Stimulated activated CD8-positive, alpha-beta memory T cell treated with anti-CD3 and anti-CD28 coated beads, Interleukin-12 subunit alpha, Interleukin-12 subunit beta, amount 100 ng/mL, for 1 hour (primary cell): ENCODE results near the gene RANBP1.

Experiments used
- DNase-seq: peaks from one replicate; pipeline ENCODE4 v3.0.0-alpha.2; 2020; ENCODE audit warnings: low read depth

RANBP1 gene

DNA sequence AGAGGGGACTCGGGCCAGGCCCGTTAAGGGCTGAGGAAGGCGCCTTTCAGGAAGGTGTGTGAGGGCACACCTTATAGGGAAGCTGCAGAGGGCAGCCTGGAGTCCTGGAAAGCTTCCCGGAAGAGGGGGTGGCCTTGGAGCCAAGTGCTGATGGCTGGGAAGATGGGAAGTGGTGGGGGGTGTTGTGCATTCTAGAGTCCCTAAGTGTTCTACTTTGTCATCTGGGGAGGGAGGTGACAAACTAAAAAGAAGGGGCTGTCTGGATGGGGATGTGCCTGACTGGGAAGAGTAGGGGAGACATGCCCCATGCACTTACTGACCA is 22.5 kb downstream of the RANBP1 start:
- no peak for DNase-seq

DNA sequence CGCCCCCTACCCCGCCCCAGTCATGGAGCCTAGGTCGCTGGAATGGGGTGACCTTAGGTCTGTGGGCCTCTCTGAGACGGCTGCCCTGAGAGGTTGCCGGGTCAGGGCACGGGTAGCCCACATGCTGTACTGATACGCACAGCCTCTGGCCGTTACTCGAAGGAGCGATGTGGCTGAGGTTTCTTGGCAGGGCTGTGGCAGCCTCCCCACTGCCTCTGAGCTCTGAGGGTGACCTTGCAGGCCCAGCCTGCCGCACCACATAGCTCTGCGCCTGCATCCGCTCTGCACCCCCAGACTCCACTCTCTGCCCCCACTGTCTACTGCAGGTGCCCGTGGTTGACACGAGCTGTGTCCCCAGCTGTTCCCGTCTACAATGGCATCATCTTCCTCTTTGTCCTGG is 23.0 kb downstream of the RANBP1 start:
- no peak for DNase-seq

DNA sequence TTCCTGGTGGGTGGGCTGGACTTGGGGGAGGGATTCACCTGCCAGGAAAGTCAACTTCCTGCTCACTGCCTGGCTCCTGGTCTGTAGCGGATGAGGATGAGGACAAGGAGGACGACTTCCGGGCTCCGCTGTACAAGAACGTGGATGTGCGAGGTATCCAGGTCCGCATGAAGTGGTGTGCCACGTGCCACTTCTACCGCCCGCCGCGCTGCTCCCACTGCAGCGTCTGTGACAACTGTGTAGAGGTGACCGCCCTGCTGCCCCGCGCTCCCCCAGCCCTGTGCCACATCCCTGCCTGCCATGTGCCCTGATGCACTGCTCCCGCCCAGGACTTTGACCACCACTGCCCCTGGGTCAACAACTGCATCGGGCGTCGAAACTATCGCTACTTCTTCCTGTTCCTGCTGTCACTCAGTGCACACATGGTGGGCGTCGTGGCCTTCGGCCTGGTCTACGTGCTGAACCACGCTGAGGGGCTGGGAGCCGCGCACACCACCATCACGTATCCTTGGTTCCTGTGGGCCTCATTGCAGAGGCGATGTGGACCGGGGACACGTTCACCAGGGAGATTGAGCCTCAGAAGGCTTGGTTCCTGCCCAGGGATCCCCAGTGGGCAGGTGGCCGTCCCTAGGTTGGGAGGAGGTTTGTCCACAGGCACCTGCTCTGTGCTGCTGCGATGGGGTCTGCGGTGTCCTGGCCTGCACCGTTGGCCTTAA is 23.6 kb downstream of the RANBP1 start:
- no peak for DNase-seq

DNA sequence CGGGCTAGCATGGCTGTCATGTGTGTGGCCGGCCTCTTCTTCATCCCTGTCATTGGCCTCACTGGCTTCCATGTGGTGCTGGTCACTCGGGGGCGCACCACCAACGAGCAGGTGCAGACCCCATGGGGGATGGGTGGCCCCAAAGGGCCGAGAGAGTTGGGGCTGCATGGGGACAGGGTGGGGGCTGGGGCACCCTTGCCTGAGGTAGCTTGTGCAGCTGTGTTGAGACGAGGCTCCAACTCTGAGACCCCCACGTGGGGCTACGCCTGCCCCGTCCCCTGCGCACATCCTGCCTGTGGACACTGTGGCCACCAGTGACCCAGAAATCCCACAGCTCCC is 24.2 kb downstream of the RANBP1 start:
- DNase-seq: no peak

DNA sequence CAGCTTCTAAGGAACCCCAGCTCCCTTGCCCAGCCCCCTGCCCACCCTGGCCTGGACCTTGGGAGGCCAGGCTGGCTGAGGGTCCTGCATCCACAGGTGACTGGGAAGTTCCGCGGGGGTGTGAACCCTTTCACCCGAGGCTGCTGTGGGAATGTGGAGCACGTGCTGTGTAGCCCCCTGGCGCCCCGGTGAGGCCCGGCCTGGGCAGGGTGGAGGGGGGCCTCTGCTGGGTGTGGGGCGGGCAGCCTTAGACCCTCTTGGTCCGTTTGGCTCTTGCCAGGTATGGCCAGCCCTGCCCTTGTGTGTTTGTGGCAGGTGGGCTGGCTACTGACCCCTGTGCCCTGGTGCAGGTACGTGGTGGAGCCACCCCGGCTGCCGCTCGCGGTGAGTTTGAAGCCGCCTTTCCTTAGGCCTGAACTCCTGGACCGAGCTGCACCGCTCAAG is 24.6 kb downstream of the RANBP1 start:
- no peak for DNase-seq

DNA sequence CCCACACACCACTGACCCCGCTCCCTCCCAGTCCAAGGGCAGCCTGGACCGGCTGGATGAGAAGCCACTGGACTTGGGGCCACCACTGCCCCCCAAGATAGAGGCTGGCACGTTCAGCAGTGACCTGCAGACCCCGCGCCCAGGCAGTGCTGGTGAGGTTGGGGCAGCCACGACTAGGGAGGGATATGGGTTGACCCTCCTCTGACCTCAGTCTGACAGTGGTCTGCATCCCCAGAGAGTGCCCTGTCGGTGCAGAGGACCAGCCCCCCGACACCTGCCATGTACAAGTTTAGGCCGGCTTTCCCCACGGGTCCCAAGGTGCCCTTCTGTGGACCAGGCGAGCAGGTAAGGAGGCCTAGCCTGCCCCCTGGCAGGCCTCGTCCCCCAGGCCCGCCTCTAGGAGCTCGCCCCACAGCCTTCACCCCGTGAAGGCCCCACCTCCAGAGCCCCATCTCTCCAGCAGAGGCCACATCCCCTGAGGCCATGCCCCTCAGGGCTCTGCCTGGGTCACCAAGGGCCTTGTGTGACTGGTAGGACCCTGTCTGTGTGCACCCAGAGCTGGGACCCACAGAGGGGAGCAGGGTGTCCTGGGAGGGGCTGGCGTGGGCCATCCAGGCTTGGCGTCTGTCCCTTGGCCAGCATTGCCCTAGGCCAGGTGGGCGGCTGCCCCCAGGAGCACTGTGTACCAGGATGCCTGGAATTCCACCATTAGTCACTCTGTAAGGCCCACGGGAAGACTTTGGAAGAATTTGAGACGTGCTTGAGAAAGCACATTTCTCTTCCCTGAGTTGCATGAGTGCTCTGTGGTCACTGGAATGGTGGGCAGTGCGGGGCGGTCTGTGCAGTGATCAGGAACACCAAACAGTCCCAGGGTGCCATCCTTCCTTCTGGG is 25.5 kb downstream of the RANBP1 start:
- no peak for DNase-seq

DNA sequence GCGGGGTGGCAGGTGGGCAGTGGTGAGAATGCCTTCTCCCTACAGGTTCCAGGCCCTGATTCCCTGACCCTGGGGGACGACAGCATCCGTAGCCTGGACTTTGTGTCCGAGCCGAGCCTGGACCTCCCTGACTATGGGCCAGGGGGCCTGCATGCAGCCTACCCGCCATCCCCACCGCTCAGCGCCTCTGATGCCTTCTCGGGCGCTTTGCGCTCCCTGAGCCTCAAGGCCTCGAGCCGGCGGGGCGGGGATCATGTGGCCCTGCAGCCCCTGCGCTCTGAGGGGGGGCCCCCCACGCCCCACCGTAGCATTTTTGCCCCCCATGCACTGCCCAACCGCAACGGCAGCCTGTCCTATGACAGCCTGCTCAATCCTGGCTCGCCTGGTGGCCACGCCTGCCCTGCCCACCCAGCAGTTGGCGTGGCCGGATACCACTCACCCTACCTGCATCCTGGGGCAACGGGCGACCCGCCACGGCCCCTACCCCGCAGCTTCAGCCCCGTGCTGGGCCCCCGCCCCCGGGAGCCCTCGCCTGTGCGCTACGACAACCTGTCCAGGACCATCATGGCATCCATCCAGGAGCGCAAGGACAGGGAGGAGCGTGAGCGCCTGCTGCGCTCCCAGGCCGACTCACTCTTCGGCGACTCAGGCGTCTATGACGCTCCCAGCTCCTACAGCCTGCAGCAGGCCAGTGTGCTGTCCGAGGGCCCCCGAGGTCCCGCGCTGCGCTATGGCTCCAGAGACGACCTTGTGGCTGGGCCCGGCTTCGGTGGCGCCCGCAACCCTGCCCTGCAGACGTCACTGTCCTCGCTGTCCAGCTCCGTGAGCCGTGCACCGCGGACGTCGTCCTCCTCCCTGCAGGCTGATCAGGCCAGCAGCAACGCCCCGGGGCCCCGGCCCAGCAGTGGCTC is 27.1 kb downstream of the RANBP1 start:
- DNase-seq: no peak

DNA sequence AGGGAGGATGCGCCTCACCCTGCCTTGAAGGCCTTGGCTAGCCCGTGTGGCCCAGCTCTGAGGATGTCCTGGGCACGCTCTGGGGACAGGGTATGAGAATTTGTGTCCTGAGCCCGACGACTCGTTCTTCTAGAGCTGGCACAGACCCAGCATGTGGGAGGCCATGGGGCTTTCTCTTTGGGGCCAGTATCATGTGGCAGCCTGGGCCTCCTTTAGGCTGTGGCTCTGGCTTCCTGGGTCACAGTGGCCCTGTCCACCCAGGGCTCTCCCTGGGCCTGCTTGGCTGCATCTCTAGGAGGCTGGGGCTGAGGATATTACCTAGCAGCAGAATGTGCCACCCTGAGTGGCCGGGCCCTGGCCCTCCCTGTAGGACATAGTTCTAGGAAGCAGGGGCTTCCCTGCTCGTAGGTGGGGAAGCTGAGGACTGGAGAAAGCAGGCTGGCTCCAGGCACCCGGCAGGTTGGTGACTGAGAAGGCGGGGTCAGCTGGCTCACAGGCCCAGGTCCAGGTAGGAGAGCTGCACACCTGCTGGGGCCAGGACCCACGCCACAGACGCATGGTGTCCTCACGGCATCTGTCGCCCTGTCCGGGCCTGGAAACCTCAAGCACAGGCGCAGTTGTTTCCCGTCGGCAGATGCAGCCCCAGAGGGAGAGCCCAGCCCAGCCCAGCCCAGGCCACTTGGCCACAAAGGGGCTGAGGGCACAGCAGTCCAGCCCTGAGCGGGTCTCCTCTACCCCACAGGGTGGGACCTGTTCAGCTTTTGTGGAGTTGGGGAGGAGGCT is 28.2 kb downstream of the RANBP1 start:
- DNase-seq: no peak

DNA sequence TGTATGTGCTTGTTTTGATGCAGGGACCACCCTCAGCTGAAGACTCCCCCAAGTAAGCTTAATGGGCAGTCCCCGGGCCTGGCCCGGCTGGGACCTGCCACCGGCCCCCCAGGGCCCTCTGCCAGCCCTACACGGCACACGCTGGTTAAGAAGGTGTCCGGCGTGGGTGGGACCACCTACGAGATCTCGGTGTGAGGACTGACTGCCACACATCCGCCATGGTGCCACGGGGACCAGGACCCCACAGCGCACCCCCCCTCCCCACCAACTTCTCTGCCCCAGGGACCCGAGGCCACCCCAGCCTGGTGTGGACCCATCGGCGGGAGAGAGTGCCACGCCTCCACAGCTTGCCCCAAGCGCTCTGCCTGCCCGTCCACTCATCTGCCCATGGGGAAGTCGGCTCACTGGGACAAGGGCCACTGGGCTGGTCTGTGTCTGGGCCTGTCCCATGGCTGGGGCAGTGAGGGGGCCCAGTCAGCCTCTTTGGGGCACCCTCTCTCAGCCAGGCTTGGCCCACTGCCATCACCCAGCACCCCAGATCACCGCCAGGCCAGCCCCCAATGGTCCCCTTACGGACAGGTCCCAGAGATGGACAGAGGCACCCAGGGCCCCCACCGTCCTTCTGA is 29.4 kb downstream of the RANBP1 start:
- no peak for DNase-seq

DNA sequence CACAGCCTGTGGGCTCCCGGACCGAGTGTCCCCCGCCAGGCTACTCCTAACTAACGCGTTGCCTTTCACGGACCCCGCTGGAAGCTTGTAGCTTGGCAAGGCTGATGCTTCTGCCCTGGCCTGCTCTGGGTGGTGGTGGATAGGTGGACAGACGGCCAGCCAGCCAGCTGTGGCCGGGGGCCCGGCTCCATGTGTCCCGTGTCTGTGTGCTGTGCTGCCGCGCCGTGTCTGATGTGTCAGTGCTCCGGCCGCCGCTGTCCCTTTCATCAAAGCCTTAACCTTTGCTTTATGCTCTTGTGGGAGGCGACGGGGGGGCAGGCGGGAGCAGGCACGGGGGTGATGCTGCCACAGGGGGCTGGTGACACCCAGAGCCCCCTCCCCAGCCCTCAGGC is 29.9 kb downstream of the RANBP1 start:
- no peak for DNase-seq

DNA sequence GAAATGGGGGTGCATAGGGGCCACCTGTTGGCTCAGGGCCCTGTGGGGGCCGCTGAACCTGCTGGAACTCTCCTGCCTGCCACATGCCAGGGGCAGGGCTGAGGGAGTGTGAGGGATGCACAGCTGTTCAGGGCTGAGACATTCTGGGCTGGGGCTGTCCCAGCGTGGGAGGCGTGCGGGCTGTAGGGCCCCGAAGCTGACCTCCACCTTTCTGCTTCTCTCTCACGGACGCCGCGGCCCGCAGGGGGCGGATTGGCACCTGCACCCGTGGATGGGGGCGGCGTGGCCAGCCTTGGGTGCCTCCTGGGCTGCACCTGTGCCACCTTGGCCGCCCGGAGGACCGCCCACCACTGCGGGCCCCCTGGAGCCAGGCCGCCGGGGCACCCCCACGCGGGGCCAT is 30.9 kb downstream of the RANBP1 start:
- no peak for DNase-seq

DNA sequence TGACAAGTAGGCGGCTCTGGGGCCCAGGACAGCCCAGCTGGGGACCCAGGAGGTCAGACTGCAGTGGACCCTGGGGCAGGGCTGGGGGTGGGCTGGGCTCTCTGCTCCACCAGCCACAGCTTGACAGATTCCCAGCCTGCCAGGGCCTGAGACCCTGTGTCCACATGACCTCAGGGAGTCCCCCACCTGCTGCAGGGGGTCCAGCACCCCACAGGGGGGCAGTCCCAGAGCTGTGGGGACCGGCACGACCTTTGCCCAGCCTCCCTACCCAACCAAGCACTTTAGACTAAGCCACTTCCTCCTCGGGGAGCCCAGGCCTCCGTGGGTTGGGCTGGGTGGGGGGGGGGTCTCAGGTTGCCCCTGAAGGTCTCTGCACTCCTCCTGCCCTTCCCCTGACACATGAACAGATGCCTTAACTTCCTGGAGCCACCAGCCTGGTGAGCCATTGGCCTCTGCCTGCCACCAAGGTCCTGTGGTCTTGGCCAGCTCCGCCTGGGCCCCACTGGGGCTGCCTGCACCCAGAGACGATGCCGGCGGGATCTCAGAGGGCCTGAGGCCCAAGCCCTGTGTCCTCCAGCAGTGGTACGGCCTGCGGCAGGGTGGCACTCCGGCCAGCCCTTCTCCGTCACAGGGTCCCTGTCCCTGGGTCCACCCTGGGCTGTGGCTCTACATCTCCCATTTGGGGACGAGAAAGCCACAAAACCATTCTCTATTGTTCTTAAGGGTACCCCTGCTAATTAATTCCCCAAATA is 31.5 kb downstream of the RANBP1 start:
- DNase-seq: no peak

DNA sequence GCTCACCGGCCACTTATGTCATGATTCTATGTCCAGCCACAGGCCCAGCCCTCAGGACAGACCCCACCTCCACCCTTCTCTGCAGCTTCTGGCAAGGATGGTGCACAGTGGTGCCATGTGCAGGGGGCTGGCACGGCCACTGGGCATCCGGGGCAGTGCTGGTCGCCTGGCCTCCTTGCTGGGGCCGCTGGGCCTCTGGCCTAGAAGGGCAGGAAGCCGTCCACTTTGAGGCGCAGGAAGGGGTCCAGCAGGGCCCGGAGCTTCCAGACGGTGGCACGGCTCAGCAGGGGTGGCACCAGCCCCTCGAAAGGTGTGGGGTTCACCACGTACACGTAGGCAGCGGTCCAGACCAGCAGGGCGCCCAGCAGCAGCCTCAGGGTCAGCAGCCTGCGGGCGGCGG is 32.5 kb downstream of the RANBP1 start:
- DNase-seq: no peak

DNA sequence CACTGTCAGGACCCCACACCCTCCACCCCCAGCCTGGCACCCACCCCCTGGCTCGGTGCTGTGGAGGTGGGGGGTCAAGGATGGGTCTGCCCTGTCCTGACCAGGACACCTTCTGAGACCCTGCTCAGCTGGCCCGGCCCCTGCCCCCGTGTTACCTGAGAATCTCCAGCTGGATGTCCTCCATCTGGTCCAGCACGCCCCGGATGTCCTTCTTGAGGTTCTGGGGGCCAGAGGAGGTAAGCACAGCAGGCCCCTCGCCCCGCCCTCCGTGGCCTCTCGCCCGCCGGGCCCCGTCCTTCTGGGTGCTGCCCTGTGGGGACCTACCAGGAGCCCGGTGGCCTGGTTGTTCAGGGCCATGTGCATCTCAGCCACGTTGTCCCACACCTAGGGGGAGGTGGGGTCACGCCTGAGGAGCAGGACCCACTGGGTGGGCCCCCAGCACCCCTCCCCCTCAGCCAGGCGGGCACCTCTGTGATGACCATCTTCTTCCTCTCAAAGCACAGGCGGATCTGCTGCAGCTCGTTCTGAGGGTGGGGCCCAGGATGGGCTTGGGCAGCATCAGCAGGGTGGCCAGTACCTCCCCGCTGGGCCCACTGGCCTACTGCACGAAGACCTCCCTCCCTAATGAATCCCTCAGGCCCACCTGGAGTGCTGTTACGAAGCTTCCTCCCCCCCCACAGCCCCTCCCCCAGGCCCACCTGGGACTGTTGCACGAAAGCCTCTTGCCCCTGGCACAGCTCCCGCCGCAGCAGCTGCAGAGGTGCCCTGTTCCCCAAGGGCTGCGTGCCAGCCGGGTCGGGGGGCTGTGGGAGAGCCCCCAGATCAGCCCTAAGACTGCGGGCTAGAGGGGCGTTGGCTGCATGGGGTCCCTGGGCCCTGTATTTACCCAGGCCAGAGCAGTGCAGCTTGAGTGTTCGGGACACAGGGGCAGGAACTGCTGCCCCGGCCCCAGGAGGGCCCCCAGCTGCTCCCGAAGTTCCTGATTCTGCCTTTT is 33.6 kb downstream of the RANBP1 start:
- DNase-seq: no peak

DNA sequence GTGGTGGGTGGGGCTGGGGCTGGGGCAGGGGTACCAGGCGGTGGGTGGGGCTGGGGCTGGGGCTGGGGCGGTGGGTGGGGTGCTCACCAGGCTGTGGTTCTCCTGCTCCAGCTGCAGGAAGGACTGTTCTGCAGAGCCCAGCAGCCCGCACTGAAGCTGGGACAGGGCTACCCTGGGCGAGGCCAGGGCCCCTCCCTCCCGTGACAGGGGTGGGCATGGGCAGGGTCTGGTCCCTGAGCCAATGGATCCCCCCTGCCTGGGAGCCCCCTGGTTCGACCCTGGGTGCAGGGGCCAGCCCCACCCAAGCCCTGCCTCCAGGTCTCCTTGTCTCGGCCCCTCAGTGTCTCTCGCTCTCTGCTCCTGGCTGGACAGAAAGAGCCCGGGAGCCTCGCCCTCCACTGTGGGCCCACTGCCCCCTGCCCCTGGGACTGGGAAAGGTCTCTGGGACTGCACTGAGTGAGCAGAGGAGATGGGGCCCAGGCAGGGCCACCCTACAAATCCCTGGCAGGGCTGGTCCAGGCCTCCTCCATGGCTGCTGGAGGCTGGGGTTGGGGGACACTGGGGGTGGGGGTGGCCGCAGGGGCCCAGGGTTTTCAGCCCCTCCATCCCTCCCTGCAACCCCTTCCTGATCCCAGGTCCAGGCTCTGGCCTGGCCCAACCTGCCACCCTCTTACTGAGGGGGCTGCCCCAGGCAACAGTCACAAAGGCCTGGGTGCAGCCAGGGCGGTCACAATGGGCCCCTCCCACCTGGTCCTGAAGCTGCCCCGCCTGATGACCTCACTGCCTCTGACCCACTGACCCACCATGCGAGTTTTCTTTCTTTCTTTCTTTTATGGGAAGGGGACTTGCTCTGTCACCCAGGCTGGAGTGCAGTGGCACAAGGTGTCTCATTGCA is 34.7 kb downstream of the RANBP1 start, which contains the start of gene CCDC188:
Gene CCDC188, minus strand, starts transcription at position 675 of the 895 bp plus-strand sequence. Its CDS starts 69 bp downstream, at position 606.
- DNase-seq: no peak

DNA sequence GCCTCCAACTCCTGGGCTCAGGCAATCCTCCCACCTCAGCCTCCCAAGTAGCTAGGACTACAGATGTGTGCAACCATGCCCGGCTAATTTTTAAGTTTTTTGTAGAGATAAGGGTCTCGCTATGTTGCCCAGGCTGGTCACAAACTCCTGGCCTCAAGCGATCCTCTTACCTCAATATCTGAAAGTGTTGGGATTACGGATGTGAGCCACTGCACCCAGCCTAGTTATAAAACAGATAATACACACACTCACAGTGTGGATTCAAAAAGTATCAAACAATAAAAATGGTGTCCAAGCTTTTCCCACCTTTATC is 35.3 kb downstream of the RANBP1 start:
- no peak for DNase-seq

DNA sequence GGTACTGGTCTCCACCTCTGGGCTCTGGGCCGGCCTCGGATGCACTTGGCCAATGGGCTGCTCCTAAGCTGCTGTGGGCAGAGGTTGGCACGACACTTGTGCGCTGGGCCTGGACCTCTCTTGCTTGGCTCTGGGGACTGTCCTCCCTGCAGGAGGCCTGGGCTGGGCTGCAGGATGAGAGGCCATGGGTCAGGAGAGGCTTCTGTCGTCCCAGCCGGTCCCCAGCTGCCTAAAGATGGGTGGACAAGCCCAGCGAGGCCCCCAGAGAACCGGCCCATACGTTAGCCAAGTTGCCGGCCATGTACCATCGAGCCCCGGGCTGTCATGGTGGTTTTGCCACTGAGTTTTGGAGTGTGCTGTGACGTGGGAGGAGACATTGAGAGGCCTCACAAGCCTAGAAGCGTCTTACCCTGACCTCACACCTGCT is 36.6 kb downstream of the RANBP1 start:
- DNase-seq: no peak

DNA sequence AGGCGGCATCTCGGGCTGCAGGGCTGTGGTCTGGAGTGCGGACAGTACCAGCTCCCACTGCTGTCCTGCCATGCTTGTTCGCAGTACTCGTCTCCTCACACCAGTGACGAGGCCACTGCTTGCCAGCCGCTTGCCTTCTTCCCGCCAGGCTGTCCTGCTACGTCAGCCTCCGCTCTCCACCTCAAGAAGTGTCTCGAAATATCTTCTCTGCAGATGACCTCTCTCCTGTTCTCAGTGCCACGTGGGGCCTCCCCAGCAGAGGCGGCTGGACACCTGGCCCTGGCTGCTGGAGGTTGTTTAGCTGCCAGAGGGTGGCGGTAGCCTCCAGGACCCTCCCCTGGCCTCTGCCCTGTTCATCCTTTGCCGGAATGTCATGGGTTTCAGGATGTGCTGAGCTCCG is 38.0 kb downstream of the RANBP1 start:
- no peak for DNase-seq
